K562 treated with DMSO at 1 percent for 4 hours (cell line): ENCODE data around the gene ANTKMT. TPM values are rescaled to one million over a fixed set of nuclear protein-coding genes. Genes with fewer than 3 reads are reported as not detected.

ENCODE experiments used
- total RNA-seq: library from RNA; unstranded; fragments of 300-600 nt; gene quantifications from 2 replicates; pipeline ENCODE4 v1.2.3, GENCODE V29; 2022; ENCODE audit not compliant: insufficient read depth

Gene ANTKMT
- total RNA-seq: 56.5 and 66.4 TPM in 2 replicates

GRCh38 chr16:720990-721764, at the start of gene ANTKMT:
TSS of gene ANTKMT (plus strand) at chr16:721146. CDS start at chr16:721275, 129 bp downstream.

GRCh38 chr16:674968-675883, 45.7 kb upstream of the ANTKMT start, which contains the start of gene RHBDL1:
TSS of gene RHBDL1 (plus strand) at chr16:675671. CDS start at chr16:675791, 120 bp downstream.

GRCh38 chr16:679814-680624, 40.9 kb upstream of the ANTKMT start, which contains the start of gene STUB1:
TSS of gene STUB1 (plus strand) at chr16:680410. CDS start at chr16:680526, 116 bp downstream.

GRCh38 chr16:684071-684794, 36.7 kb upstream of the ANTKMT start, which contains the start of gene JMJD8:
TSS of gene JMJD8 (minus strand) at chr16:684334. CDS start at chr16:684319, 15 bp downstream.

GRCh38 chr16:705431-706188, 15.3 kb upstream of the ANTKMT start, which contains the start of gene FBXL16:
TSS of gene FBXL16 (minus strand) at chr16:705801. CDS start at chr16:697405, 8,396 bp downstream.

GRCh38 chr16:714558-715476, 6.1 kb upstream of the ANTKMT start, which contains the start of gene METRN:
TSS of gene METRN (plus strand) at chr16:715118. CDS start at chr16:715290, 172 bp downstream.

GRCh38 chr16:726438-727290, 5.7 kb downstream of the ANTKMT start, which contains the start of the genes CCDC78 and HAGHL:
TSS of gene CCDC78 (minus strand) at chr16:726443. CDS start at chr16:726367, 76 bp downstream.
TSS of gene HAGHL (plus strand) at chr16:727106. CDS start at chr16:727510, 404 bp downstream.

GRCh38 chr16:740764-741505, 20.0 kb downstream of the ANTKMT start, which contains the start of gene CIAO3:
TSS of gene CIAO3 (minus strand) at chr16:740997. CDS start at chr16:740985, 12 bp downstream.

GRCh38 chr16:760545-761343, 39.8 kb downstream of the ANTKMT start, which contains the start of gene MSLN:
TSS of gene MSLN (plus strand) at chr16:760734. CDS start at chr16:762681, 1,947 bp downstream.

Other genes with a start within 250 kb of the ANTKMT start
- 55.1 and 67.7 TPM in 2 replicates for gene CAPN15, start 193.4 kb upstream of the ANTKMT start, total RNA-seq
- not detected in 2 replicates for gene PRR35, start 160.8 kb upstream of the ANTKMT start, total RNA-seq
- gene NHLRC4, start 154.1 kb upstream of the ANTKMT start, total RNA-seq: 4.3 and 5.8 TPM in 2 replicates
- gene PIGQ, start 151.2 kb upstream of the ANTKMT start, total RNA-seq: 36.7 and 38.3 TPM in 2 replicates
- gene RAB40C, start 131.1 kb upstream of the ANTKMT start, total RNA-seq: 25.1 and 27.0 TPM in 2 replicates
- gene WFIKKN1, start 90.2 kb upstream of the ANTKMT start, total RNA-seq: 8.4 and 9.7 TPM in 2 replicates
- 176 and 186 TPM in 2 replicates for gene METTL26, start 84.8 kb upstream of the ANTKMT start, total RNA-seq
- gene MCRIP2, start 79.3 kb upstream of the ANTKMT start, total RNA-seq: 83.7 and 110 TPM in 2 replicates
- 3.4 and 4.8 TPM in 2 replicates for gene WDR90, start 71.8 kb upstream of the ANTKMT start, total RNA-seq
- gene RHOT2, start 53.0 kb upstream of the ANTKMT start, total RNA-seq: 128 and 154 TPM in 2 replicates
- 2.8 and 4.2 TPM in 2 replicates for gene RHBDL1, start 45.5 kb upstream of the ANTKMT start, total RNA-seq
- 129 and 139 TPM in 2 replicates for gene STUB1, start 40.7 kb upstream of the ANTKMT start, total RNA-seq
- 88.7 and 91.8 TPM in 2 replicates for gene JMJD8, start 36.8 kb upstream of the ANTKMT start, total RNA-seq
- 19.6 and 21.8 TPM in 2 replicates for gene WDR24, start 30.7 kb upstream of the ANTKMT start, total RNA-seq
- gene FBXL16, start 15.3 kb upstream of the ANTKMT start, total RNA-seq: 3.4 and 6.3 TPM in 2 replicates
- 21.4 and 37.4 TPM in 2 replicates for gene METRN, start 6.0 kb upstream of the ANTKMT start, total RNA-seq
- gene CCDC78, start 5.3 kb downstream of the ANTKMT start, total RNA-seq: 0.51 and 1.4 TPM in 2 replicates
- 30.6 and 31.8 TPM in 2 replicates for gene HAGHL, start 6.0 kb downstream of the ANTKMT start, total RNA-seq
- 26.1 and 31.9 TPM in 2 replicates for gene CIAO3, start 19.9 kb downstream of the ANTKMT start, total RNA-seq
- gene MSLN, start 39.6 kb downstream of the ANTKMT start, total RNA-seq: not detected in 2 replicates
- 45.1 and 50.9 TPM in 2 replicates for gene RPUSD1, start 67.2 kb downstream of the ANTKMT start, total RNA-seq
- gene CHTF18, start 67.5 kb downstream of the ANTKMT start, total RNA-seq: 25.9 and 26.9 TPM in 2 replicates
- not detected in 2 replicates for gene GNG13, start 79.6 kb downstream of the ANTKMT start, total RNA-seq
- 2.9 and 6.1 TPM in 2 replicates for gene LMF1, start 249.8 kb downstream of the ANTKMT start, total RNA-seq